Measurements from ENCODE around the gene CYP46A1. TPM values are rescaled to one million over a fixed set of nuclear protein-coding genes. Genes with fewer than 3 reads are reported as not detected.
"Not testable (repeated sequence)": the region's sequence is repeated elsewhere in the genome, so short reads cannot be mapped to it uniquely, and the experiment has no call there.

Gene CYP46A1
- total RNA-seq, 1 experiment from 2014 or later: 0.30 TPM

GRCh38 chr14:99758872-99759545 lies 74.9 kb downstream of the CYP46A1 start:
- Mint-ChIP-seq H3K27me3 (ENCODE audit: insufficient read depth, unreplicated experiment) (no peaks in the 10 kb centered on the region), H3K4me1 (ENCODE audit: insufficient read depth, unreplicated experiment) (peaks cover 19% of the 10 kb centered on the region), H3K9me3 (ENCODE audit: unreplicated experiment) (no peaks in the 10 kb centered on the region), H3K27ac (ENCODE audit: low read depth, unreplicated experiment) (no peak overlapping the region), H3K36me3 (ENCODE audit: insufficient read depth, unreplicated experiment) (no peaks in the 10 kb centered on the region), H3K4me3 (ENCODE audit: unreplicated experiment) (no peak overlapping the region)
- BruUV-seq (replicated peaks): no TSS peak
- no peak for TF ChIP-seq CTCF (IDR thresholded peaks at IDR 0.05; ENCODE audit: unreplicated experiment)
- POLR2A ChIA-PET: interaction anchor here (0.6 to 2.1 kb wide), 5 partner anchors 14 to 278 kb away, joined by 3 to 19 read pairs (median 7); partner anchors contain the start of genes CCNK, EML1 and SETD3
- DNase-seq (ENCODE audit: unreplicated experiment): no peak
- CTCF ChIA-PET: interaction anchor here (0.8 kb wide), 1 partner anchor 17 kb away, joined by 3 read pairs; no protein-coding TSS in a partner anchor
- intact Hi-C loops (cut with micrococcal nuclease): loop anchor here (1.0 kb wide), 1 partner anchor 75 kb away; the partner anchor contains the start of gene CYP46A1

- H3K27ac Mint-ChIP-seq (ENCODE audit: low read depth, unreplicated experiment): no peak overlapping the region
- DNase-seq (ENCODE audit: unreplicated experiment): no peak
- no peak for TF ChIP-seq CTCF (IDR thresholded peaks at IDR 0.05; ENCODE audit: unreplicated experiment)
- peaks cover 13% of the 10 kb centered on the region for H3K4me1 Mint-ChIP-seq (ENCODE audit: insufficient read depth, unreplicated experiment)
- H3K4me3 Mint-ChIP-seq (ENCODE audit: unreplicated experiment): no peak overlapping the region
- no TSS peak for BruUV-seq (replicated peaks)
- POLR2A ChIA-PET: interaction anchor here (0.6 kb wide), 1 partner anchor 15 kb away, joined by 3 read pairs; no protein-coding TSS in a partner anchor
- intact Hi-C loops (cut with micrococcal nuclease): no loop called here
- no peaks in the 10 kb centered on the region for H3K9me3 Mint-ChIP-seq (ENCODE audit: unreplicated experiment)
- CTCF ChIA-PET: no interaction called here
- H3K36me3 Mint-ChIP-seq (ENCODE audit: insufficient read depth, unreplicated experiment): no peaks in the 10 kb centered on the region
- no peaks in the 10 kb centered on the region for H3K27me3 Mint-ChIP-seq (ENCODE audit: insufficient read depth, unreplicated experiment)
Observed at GRCh38 chr14:99759546-99759925, 75.4 kb downstream of the CYP46A1 start.

- Mint-ChIP-seq H3K36me3 (ENCODE audit: insufficient read depth, unreplicated experiment) (no peaks in the 10 kb centered on the region), H3K27ac (ENCODE audit: low read depth, unreplicated experiment) (no peak overlapping the region), H3K4me3 (ENCODE audit: unreplicated experiment) (no peak overlapping the region), H3K9me3 (ENCODE audit: unreplicated experiment) (no peaks in the 10 kb centered on the region), H3K27me3 (ENCODE audit: insufficient read depth, unreplicated experiment) (no peaks in the 10 kb centered on the region), H3K4me1 (ENCODE audit: insufficient read depth, unreplicated experiment) (peaks cover 11% of the 10 kb centered on the region)
- DNase-seq (ENCODE audit: unreplicated experiment): no peak
- intact Hi-C loops (cut with micrococcal nuclease): no loop called here
- no TSS peak for BruUV-seq (replicated peaks)
- ChIA-PET POLR2A (interaction anchor here (1.2 kb wide), 1 partner anchor 29 kb away, joined by 3 read pairs; no protein-coding TSS in a partner anchor), CTCF (interaction anchor here (0.6 kb wide), 1 partner anchor 470 kb away, joined by 3 read pairs; no protein-coding TSS in a partner anchor)
- no peak for TF ChIP-seq CTCF (IDR thresholded peaks at IDR 0.05; ENCODE audit: unreplicated experiment)
Observed at GRCh38 chr14:99760817-99761216, 76.7 kb downstream of the CYP46A1 start.

GRCh38 chr14:99762911-99763310 lies 78.8 kb downstream of the CYP46A1 start:
- H3K27ac Mint-ChIP-seq (ENCODE audit: low read depth, unreplicated experiment); H3K36me3 Mint-ChIP-seq (ENCODE audit: insufficient read depth, unreplicated experiment); H3K4me3 Mint-ChIP-seq (ENCODE audit: unreplicated experiment); BruUV-seq (replicated peaks); POLR2A ChIA-PET; DNase-seq (ENCODE audit: unreplicated experiment); H3K9me3 Mint-ChIP-seq (ENCODE audit: unreplicated experiment); H3K27me3 Mint-ChIP-seq (ENCODE audit: insufficient read depth, unreplicated experiment); intact Hi-C loops (cut with micrococcal nuclease); H3K4me1 Mint-ChIP-seq (ENCODE audit: insufficient read depth, unreplicated experiment): not testable (repeated sequence)
- CTCF ChIA-PET: interaction anchor here (0.6 kb wide), 1 partner anchor 123 kb away, joined by 3 read pairs; no protein-coding TSS in a partner anchor

Measured in MCF 10A (cell line).